ENCODE data around the gene GFOD2.
"Not testable (repeated sequence)": the region's sequence is repeated elsewhere in the genome, so short reads cannot be mapped to it uniquely, and the experiment has no call there.

The GFOD2 gene

GRCh38 chr16:67699265-67699664 is 19.9 kb downstream of the GFOD2 start:
- DNase-seq: no peak

DNA sequence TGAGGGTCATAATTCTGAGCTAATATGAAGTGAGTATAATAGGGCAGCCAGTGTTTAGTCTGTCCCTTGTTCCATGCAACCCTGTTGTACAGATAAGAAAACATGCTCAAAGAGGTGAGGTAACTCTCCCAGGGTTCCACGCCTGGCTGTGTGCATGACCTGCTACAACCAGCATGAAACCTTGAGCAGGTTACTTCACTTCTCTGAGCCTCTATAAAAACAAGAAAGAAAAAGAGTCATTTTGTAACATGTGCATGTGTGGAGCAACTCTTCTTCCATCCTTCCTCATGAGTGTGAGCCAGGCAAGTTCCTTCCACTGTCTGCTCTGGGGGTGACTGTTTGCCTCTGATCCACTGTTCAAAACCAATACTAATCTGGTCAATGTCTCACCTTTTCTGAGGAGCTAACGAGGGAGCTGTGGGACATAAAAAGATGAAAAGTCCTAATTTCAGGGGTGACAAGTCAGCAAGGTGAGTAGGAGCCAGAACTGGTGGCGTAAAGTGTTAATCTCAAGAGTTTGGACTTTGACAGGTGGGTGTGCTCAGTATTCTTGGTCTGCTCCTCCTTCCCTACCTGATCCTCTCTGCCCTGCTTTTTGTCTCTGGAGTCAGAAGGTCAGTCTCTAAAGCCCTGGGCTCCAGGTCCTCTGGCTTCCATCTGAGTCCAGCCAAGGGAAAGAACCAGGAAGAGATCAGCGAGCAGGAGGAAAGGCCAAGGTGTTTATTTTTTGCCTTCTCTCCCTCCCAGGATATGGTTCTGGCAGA is 21.5 kb downstream of the GFOD2 start:
- no peak for DNase-seq

DNA sequence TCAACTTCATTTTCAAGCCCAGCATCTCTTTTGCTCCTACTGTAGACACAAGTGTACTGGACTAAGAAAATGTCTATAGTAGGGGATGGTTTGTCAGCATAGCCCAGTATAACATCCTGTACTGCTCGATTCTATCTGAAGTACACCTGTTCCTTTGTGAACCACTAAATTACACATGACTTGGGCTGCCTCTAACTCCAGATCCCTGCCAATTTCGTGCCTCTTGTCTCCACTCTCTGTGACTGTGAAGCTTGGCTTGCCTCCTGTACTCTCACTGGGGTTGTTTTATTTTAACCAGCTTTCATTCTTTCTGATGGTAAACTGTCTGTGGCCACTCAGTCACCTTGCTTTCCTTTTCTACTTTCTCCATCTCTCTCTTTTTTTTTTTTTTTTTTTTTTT is 24.5 kb downstream of the GFOD2 start:
- no peak for DNase-seq

- DNase-seq: not testable (repeated sequence)
These were observed 25.4 kb downstream of the GFOD2 start for GRCh38 chr16:67693517-67694285.

DNA sequence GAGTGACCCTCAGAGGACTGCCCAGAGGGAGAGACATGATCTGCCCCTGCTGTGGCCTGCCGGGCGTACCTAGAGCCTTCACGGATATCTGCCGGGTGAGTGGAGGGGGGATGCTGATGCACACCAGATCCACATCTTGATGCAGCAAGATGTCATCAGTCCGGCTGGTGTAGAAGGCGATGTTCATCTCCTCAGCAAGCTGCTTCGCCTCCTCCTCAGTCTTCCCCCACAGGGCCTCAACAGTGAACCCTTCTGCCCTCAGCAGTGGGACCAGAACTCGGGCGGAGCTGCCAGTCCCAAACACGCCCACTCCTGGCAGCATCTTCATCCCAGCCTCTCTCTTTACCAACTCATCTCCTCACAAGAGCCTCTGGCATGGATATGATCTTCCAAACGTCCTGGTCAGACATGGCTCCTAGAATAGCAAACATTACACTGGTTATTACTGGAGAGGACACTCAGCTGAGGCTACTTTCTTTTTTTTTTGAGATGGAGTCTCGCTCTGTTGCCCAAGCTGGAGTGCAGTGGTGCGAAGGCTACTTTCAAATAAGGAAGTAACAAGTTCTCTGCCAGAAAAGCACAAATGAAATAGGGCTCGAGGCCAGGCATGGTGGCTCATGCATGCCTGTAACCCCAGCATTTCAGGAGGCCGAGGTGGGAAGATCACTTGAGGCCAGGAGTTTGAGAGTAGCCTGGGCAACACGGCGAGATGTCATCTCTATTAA is 33.6 kb downstream of the GFOD2 start:
- DNase-seq: no peak

- no peak for DNase-seq
These were observed 35.3 kb downstream of the GFOD2 start for GRCh38 chr16:67683767-67684166.

DNA sequence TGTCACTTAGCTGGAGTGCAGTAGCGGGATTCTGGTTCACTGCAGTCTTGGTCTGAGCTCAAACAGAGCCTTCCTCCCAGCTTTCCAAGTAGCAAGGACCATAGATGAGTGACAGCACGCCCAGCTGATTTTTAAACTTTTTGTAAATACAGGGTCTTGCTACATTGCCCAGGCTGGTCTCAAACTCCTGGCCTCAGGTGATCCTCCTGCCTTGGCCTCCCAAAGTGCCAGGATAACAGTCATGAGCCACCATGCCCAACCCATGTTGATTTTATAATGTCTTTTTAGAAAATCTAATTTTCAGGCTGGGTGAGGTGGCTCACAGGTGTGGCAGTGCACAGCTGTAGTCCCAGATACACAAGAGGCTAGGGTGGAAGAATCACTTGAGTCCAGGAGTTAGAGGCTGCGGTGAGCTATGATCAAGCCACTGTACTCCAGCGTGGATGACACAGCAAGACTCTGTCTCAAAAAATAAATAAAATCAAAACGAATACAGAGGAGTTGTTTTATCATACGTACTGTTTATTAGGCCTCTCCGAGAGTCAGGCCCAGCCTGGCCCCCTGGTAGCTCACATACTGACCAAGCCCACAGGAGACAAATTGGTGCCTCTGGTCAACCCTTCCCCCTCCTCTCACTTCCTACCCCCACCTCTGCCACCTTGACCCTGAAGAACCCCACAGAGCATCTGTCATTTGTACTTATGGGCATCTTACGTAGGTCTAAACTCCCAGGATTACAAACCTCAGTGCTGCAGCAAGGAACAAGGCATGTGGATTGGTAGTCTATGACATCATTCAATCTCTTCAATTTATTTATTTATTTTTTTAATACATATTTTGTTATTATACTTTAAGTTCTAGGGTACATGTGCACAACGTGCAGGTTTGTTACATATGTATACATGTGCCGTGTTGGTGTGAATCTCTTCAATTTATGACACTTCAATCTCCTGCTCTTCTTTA is 38.9 kb downstream of the GFOD2 start:
- DNase-seq: no peak

- no peak for DNase-seq
These were observed 40.6 kb downstream of the GFOD2 start for GRCh38 chr16:67678354-67679023.

- DNase-seq: no peak
These were observed 41.4 kb downstream of the GFOD2 start for GRCh38 chr16:67677712-67678111.

DNA sequence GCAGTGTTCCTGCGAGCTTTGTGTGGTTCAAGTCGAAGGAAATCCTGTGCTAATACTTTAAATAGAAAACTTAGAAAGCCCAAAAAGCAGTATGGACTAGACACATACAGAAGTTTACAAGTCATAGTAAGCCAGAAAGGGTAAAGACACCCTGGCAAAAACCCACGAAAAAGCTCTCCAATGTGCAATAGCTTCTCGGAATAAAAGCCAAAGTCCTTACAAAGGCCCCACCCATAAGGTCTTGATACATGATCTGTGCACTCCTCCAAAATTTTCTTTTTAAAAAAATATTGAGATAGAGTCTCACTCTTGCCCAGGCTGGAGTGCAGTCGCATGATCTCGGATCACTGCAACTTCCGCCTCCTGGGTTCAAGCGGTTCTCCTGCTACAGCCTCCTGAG is 42.2 kb downstream of the GFOD2 start:
- no peak for DNase-seq

- DNase-seq: no peak
These were observed 42.6 kb downstream of the GFOD2 start for GRCh38 chr16:67676516-67676915.

GRCh38 chr16:67675999-67676398 is 43.1 kb downstream of the GFOD2 start:
- no peak for DNase-seq

- no peak for DNase-seq
These were observed 43.6 kb downstream of the GFOD2 start for GRCh38 chr16:67675579-67675935.

DNA sequence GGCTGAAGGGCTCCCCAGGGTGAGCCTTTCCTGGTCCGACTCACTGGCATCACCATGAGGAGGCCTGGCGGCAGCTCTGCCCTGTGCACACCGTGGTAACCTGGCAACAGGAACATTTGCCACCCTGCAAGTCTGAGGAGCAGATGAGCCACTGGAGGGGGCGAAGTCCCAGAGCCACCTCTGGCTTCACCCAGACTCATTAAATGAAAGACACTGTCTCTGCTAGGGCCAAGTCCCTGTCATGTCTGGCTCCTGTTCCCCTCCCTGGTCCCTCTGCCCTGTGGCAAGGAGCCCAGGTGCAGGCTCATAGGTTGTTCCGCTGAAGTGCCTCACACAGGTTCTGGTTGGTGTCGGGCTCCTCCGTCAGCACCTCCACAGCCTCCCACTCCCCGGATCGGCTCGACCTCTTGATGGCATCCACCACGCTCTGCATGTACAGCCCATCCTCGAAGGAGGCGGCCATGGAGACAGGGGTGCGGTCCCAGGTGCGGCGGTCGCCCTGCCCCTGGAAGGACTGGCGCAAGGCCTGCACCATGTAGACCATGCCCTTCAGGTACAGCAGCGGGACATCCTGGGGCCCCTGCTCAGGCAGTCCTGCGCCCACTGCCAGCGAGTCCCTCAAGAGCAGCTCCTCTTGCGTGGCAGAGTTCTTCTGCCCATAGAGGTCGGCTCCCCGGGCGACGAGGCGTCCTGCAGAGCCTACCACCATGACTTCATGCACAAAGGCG is 44.1 kb downstream of the GFOD2 start:
- DNase-seq: no peak

- DNase-seq: peak; percentile 79
These were observed 45.2 kb downstream of the GFOD2 start for GRCh38 chr16:67673712-67674580.

GRCh38 chr16:67672739-67673662 is 46.1 kb downstream of the GFOD2 start:
- DNase-seq: peak; percentile 85

DNA sequence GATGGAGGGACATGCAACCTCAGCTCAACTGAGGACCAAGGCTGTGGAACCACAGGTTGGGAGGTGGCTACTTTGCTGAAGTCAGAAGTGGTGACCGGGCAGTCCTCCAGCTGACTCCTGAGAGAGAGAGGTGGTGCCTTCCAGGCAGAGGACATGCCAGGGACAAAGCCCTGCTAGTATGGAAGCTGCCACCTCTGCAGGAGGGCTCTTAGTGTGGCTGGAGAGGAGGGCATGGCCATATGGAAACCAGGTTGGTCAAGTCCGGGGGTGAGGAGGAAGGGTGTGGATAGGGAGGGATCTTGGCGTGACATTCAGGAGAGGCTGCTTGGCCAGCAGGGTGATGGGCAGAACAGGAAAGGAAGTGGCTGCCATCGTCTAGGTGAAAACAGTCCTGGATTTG is 46.8 kb downstream of the GFOD2 start:
- no peak for DNase-seq

GRCh38 chr16:67669499-67670101 is 49.5 kb downstream of the GFOD2 start:
- no peak for DNase-seq

Measured in hematopoietic multipotent progenitor cell treated with erythropoietin and hydrocortisone succinate and interleukin-3 and kit ligand, for 8 days (in vitro differentiated cells).